SK-N-MC (cell line): Measurements from ENCODE around the gene MFNG.

Experiments used
- EZH2 ChIP-seq: fragments of 200-600 bp; sonication (generic); IDR thresholded peaks from one replicate; pipeline ENCODE4 v1.6.1; 2017; ENCODE audit warnings: antibody characterized with exemption
- FOXP2 ChIP-seq: optimal IDR thresholded peaks from 2 replicates; pipeline ENCODE3; 2011; ENCODE audit warnings: mild to moderate bottlenecking, moderate library complexity; ENCODE audit not compliant: insufficient read depth; ENCODE audit errors: extremely low read length, control extremely low read depth
- POLR2AphosphoS5 ChIP-seq: IDR thresholded peaks from 2 replicates; pipeline ENCODE4 v1.6.1; 2012; ENCODE audit warnings: mild to moderate bottlenecking, low read depth, low read length, borderline replicate concordance

GRCh38 chr22:37521236-37521739 is 35.1 kb upstream of the MFNG start:
- TF ChIP-seq FOXP2 (no peak), EZH2 (no peak), POLR2AphosphoS5 (no peak)
